Liver (tissue), 9 donors: ENCODE data around the gene DCDC1. TPM values are rescaled to one million over a fixed set of nuclear protein-coding genes. Genes with fewer than 3 reads are reported as not detected.

Experiments
- DNase-seq: peaks from one replicate; pipeline ENCODE4 v3.0.0-alpha.2; 2017; ENCODE audit warnings: low spot score
- H3K27ac ChIP-seq, 2 donors: one replicate each; pipeline ENCODE4 v1.7.0; 2013; ENCODE audit warnings: inconsistent platforms in 2 of 2, low read length in 2 of 2, control low read depth in 1 of 2, low read depth in 1 of 2, mild to moderate bottlenecking in 1 of 2
- H3K27me3 ChIP-seq, 4 donors: one replicate each; pipeline versions ENCODE4 v1.6.1 to v1.7.0; 2013; ENCODE audit warnings: low read length in 3 of 4, inconsistent platforms in 1 of 4, mild to moderate bottlenecking in 1 of 4, moderate library complexity in 1 of 4; ENCODE audit not compliant: control insufficient read depth in 4 of 4, insufficient read depth in 4 of 4
- H3K36me3 ChIP-seq, 4 donors: one replicate each; pipeline versions ENCODE4 v1.6.1 to v1.7.0; 2013; ENCODE audit warnings: low read length in 3 of 4, mild to moderate bottlenecking in 3 of 4, low read depth in 1 of 4, moderate library complexity in 1 of 4; ENCODE audit not compliant: control insufficient read depth in 4 of 4, insufficient read depth in 3 of 4
- H3K4me1 ChIP-seq, 4 donors: one replicate each; pipeline versions ENCODE4 v1.6.1 to v1.7.0; 2013; ENCODE audit warnings: low read length in 3 of 4, mild to moderate bottlenecking in 3 of 4, moderate library complexity in 1 of 4; ENCODE audit not compliant: control insufficient read depth in 4 of 4, insufficient read depth in 4 of 4
- H3K4me3 ChIP-seq, 3 donors: one replicate each; pipeline versions ENCODE4 v1.6.1 to v1.7.0; 2013; ENCODE audit warnings: low read length in 3 of 3, control low read depth in 1 of 3, low read depth in 1 of 3, mild to moderate bottlenecking in 1 of 3
- H3K9ac ChIP-seq, 2 donors: one replicate each; pipeline ENCODE4 v1.7.0; 2013; ENCODE audit warnings: low read length in 2 of 2, mild to moderate bottlenecking in 2 of 2, moderate library complexity in 2 of 2, control low read depth in 1 of 2, low read depth in 1 of 2
- H3K9me3 ChIP-seq, 4 donors: one replicate each; pipeline versions ENCODE4 v1.6.1 to v1.7.0; 2013; ENCODE audit warnings: low read length in 3 of 4; ENCODE audit not compliant: control insufficient read depth in 4 of 4
- EGR1 ChIP-seq, 2 donors: IDR thresholded peaks; 2 replicates each; pipeline ENCODE4 v1.6.1; 2016 to 2018; ENCODE audit warnings: antibody characterized with exemption in 2 of 2, low read depth in 2 of 2
- FOXA1 ChIP-seq: IDR thresholded peaks from 2 replicates; pipeline ENCODE4 v1.6.1; 2016; ENCODE audit warnings: antibody characterized with exemption
- GABPA ChIP-seq, 2 donors: IDR thresholded peaks in 1 of 2; conservative IDR thresholded peaks in 1 of 2; 2 replicates each; pipeline ENCODE4 v1.6.1; 2016; ENCODE audit warnings: antibody characterized with exemption in 2 of 2, mild to moderate bottlenecking in 1 of 2, moderate library complexity in 1 of 2
- HNF4A ChIP-seq, 2 donors: conservative IDR thresholded peaks; 2 replicates each; pipeline ENCODE4 v1.6.1; 2016; ENCODE audit warnings: antibody characterized with exemption in 2 of 2, mild to moderate bottlenecking in 2 of 2
- HNF4G ChIP-seq: IDR thresholded peaks from 2 replicates; pipeline ENCODE4 v1.6.1; 2016; ENCODE audit warnings: antibody characterized with exemption
- JUND ChIP-seq, 2 donors: IDR thresholded peaks; 2 replicates each; pipeline ENCODE4 v1.6.1; 2016; ENCODE audit warnings: antibody characterized with exemption in 2 of 2
- NR2F2 ChIP-seq: IDR thresholded peaks from 2 replicates; pipeline ENCODE4 v1.6.1; 2016; ENCODE audit warnings: antibody characterized with exemption
- RXRA ChIP-seq, 2 donors: IDR thresholded peaks; 2 replicates each; pipeline ENCODE4 v1.6.1; 2017 to 2018; ENCODE audit warnings: antibody characterized with exemption in 2 of 2, mild to moderate bottlenecking in 1 of 2
- TAF1 ChIP-seq: conservative IDR thresholded peaks from 2 replicates; pipeline ENCODE4 v1.6.1; 2016; ENCODE audit warnings: antibody characterized with exemption, mild to moderate bottlenecking
- WGBS: extraction: QIAGEN DNeasy Blood & Tissue Kit; methylation state at CpG from one replicate; pipeline ENCODE4 v1.1.7; 2013; 5-methylcytosine and 5-hydroxymethylcytosine counted together
- polyA plus RNA-seq, 2 donors: library from polyadenylated mRNA; stranded (reverse) in 1 of 2; unstranded in 1 of 2; fragments of 200-250 nt in 1 of 2; fragments of >200 nt in 1 of 2; fragmentation: Nextera tagmentation in 1 of 2; extraction: Ambion mirVana in 1 of 2; gene quantifications; one replicate each; pipeline versions ENCODE4 v1.2.1 to v1.2.3, GENCODE V29; 2013 to 2015
- total RNA-seq, 2 donors: library from RNA; depleted of rRNA; stranded (reverse); fragments of >200 nt; gene quantifications; one replicate each; pipeline ENCODE4 v1.2.3, GENCODE V29; 2014
- TF ChIP-seq, protein P1 (sequence below): IDR thresholded peaks from 2 replicates; pipeline ENCODE4 v1.6.1; 2016; ENCODE audit warnings: antibody characterized with exemption
- TF ChIP-seq, protein P2 (sequence below): IDR thresholded peaks from 2 replicates; pipeline ENCODE4 v1.6.1; 2016; ENCODE audit warnings: antibody characterized with exemption
- TF ChIP-seq, protein P3 (sequence below): IDR thresholded peaks from 2 replicates; pipeline ENCODE4 v1.6.1; 2016; ENCODE audit warnings: antibody characterized with exemption
- TF ChIP-seq, protein P4 (sequence below): fragments of 150-350 bp; IDR thresholded peaks from 2 replicates; pipeline ENCODE4 v1.5.1; 2017; ENCODE audit warnings: improper control_type of control experiment, low read depth, low read length; ENCODE audit not compliant: missing input control
- TF ChIP-seq, protein P5 (sequence below): IDR thresholded peaks from 2 replicates; pipeline ENCODE4 v1.6.1; 2016; ENCODE audit warnings: antibody characterized with exemption, mild to moderate bottlenecking
- donor health status: healthy.
- donor health status: healthy.
- donor health status: healthy.
- donor health status: healthy.
- donor health status: healthy.

Gene DCDC1
- total and polyA plus RNA-seq, 4 donors: 0.38 to 3.5 (median 2.0) TPM

DNA sequence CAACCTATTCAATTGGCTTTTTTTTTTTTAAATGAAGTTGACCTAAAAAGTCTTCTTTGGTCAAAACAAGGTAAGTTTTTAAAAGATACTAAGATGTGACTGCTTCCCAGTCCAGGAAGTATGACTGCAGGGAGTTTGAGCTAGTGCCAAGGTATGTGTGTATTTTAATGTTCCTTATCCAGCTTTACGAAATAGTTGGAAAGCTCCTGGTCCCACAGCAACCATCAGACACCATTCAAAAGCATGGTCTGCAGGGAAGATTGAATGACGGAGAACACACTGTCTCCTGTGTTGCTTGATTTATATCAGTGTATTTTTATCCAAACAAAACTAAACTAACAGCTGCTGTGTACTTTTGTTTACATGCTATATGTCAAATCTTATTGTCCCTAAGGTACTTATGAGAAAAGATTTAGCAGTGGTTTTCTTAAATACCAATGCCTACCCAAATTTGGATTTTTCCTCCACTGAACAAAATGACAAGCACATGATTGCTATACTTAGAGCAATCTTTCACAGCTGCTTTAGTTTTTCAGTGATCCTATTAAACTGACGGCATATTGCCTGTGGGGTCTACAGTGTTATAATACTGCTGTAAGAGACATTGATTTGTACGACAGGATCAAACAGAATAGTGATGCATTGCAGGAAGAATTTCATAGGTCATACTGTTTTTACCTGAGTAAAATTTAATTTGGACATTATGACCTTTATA, 122.9 kb downstream of the DCDC1 start:
- Histone ChIP-seq H3K9ac (no peak overlapping the region), H3K9me3 (no peaks in the 10 kb centered on the region), H3K27me3 (peaks cover 0 to 3% (median 0%) of the 10 kb centered on the region in 4 donors), H3K4me3 (no peak overlapping the region), H3K27ac (no peak overlapping the region), H3K36me3 (no peaks in the 10 kb centered on the region), H3K4me1 (no peaks in the 10 kb centered on the region)
- no peak for DNase-seq
- TF ChIP-seq, protein P1, sequence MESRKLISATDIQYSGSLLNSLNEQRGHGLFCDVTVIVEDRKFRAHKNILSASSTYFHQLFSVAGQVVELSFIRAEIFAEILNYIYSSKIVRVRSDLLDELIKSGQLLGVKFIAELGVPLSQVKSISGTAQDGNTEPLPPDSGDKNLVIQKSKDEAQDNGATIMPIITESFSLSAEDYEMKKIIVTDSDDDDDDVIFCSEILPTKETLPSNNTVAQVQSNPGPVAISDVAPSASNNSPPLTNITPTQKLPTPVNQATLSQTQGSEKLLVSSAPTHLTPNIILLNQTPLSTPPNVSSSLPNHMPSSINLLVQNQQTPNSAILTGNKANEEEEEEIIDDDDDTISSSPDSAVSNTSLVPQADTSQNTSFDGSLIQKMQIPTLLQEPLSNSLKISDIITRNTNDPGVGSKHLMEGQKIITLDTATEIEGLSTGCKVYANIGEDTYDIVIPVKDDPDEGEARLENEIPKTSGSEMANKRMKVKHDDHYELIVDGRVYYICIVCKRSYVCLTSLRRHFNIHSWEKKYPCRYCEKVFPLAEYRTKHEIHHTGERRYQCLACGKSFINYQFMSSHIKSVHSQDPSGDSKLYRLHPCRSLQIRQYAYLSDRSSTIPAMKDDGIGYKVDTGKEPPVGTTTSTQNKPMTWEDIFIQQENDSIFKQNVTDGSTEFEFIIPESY: no peak
- TF ChIP-seq RXRA (IDR thresholded peaks at IDR 0.05) (no peak), NR2F2 (no peak), FOXA1 (no peak), HNF4A (conservative IDR thresholded peaks at IDR 0.05) (no peak), TAF1 (no peak), HNF4G (no peak), JUND (IDR thresholded peaks at IDR 0.05) (no peak), EGR1 (IDR thresholded peaks at IDR 0.05; ENCODE audit: low read depth in 2 of 2) (no peak)
- TF ChIP-seq, protein P2, sequence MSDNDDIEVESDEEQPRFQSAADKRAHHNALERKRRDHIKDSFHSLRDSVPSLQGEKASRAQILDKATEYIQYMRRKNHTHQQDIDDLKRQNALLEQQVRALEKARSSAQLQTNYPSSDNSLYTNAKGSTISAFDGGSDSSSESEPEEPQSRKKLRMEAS: no peak
- TF ChIP-seq, protein P3, sequence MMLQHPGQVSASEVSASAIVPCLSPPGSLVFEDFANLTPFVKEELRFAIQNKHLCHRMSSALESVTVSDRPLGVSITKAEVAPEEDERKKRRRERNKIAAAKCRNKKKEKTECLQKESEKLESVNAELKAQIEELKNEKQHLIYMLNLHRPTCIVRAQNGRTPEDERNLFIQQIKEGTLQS: no peak
- TF ChIP-seq, protein P4, sequence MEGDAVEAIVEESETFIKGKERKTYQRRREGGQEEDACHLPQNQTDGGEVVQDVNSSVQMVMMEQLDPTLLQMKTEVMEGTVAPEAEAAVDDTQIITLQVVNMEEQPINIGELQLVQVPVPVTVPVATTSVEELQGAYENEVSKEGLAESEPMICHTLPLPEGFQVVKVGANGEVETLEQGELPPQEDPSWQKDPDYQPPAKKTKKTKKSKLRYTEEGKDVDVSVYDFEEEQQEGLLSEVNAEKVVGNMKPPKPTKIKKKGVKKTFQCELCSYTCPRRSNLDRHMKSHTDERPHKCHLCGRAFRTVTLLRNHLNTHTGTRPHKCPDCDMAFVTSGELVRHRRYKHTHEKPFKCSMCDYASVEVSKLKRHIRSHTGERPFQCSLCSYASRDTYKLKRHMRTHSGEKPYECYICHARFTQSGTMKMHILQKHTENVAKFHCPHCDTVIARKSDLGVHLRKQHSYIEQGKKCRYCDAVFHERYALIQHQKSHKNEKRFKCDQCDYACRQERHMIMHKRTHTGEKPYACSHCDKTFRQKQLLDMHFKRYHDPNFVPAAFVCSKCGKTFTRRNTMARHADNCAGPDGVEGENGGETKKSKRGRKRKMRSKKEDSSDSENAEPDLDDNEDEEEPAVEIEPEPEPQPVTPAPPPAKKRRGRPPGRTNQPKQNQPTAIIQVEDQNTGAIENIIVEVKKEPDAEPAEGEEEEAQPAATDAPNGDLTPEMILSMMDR: no peak
- TF ChIP-seq, protein P5, sequence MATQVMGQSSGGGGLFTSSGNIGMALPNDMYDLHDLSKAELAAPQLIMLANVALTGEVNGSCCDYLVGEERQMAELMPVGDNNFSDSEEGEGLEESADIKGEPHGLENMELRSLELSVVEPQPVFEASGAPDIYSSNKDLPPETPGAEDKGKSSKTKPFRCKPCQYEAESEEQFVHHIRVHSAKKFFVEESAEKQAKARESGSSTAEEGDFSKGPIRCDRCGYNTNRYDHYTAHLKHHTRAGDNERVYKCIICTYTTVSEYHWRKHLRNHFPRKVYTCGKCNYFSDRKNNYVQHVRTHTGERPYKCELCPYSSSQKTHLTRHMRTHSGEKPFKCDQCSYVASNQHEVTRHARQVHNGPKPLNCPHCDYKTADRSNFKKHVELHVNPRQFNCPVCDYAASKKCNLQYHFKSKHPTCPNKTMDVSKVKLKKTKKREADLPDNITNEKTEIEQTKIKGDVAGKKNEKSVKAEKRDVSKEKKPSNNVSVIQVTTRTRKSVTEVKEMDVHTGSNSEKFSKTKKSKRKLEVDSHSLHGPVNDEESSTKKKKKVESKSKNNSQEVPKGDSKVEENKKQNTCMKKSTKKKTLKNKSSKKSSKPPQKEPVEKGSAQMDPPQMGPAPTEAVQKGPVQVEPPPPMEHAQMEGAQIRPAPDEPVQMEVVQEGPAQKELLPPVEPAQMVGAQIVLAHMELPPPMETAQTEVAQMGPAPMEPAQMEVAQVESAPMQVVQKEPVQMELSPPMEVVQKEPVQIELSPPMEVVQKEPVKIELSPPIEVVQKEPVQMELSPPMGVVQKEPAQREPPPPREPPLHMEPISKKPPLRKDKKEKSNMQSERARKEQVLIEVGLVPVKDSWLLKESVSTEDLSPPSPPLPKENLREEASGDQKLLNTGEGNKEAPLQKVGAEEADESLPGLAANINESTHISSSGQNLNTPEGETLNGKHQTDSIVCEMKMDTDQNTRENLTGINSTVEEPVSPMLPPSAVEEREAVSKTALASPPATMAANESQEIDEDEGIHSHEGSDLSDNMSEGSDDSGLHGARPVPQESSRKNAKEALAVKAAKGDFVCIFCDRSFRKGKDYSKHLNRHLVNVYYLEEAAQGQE: no peak
- 67% methylated on average over 4 of the region's 4 CpGs for WGBS

DNA sequence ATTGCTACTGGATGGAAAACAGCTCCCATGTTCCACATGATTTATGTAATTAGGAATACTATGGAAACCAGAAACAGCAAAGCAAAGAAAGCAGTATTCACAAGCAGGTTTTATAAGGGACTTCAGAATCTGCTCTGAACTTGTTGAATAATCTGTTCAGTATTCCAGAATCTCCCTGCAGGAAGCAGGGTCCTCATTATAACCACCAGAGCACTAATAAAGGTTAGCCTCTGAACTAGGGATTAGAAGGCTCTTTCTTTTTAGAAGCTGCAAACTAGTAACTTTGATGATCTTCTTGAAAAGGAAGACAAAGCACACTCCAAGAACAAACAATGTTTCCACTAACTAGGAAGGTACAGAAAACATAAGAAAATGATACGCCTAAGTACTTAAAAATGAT, 125.8 kb downstream of the DCDC1 start:
- no peak overlapping the region for H3K27ac ChIP-seq
- H3K9ac ChIP-seq: no peak overlapping the region
- H3K4me1 ChIP-seq: no peaks in the 10 kb centered on the region
- DNase-seq: no peak
- H3K36me3 ChIP-seq: no peaks in the 10 kb centered on the region
- 89% methylated on average over 1 of the region's 1 CpG for WGBS
- no peaks in the 10 kb centered on the region for H3K9me3 ChIP-seq
- no peak overlapping the region for H3K4me3 ChIP-seq
- peaks cover 0 to 5% (median 0%) of the 10 kb centered on the region in 4 donors for H3K27me3 ChIP-seq
- TF ChIP-seq, protein P1: no peak
- no peak for TF ChIP-seq JUND (IDR thresholded peaks at IDR 0.05)
- TF ChIP-seq, protein P5: no peak
- TF ChIP-seq GABPA (IDR thresholded peaks at IDR 0.05 in 1 of 2, conservative IDR thresholded peaks at IDR 0.05 in 1 of 2): no peak
- TF ChIP-seq, protein P4: no peak
